Uterus (tissue), 2 donors: ENCODE results near the gene ANKRD60.

Experiments
- POLR2A ChIP-seq, 2 donors: fragments of 450-650 bp; IDR thresholded peaks; one replicate each; pipeline ENCODE4 v1.6.1; 2016; ENCODE audit warnings: antibody characterized with exemption in 2 of 2, mild to moderate bottlenecking in 1 of 2, moderate library complexity in 1 of 2
- TF ChIP-seq, protein P1 (sequence below), 4 experiments: fragments of 200-600 bp in 2 of 4; fragments of 450-650 bp in 2 of 4; sonication (generic) in 2 of 4; IDR thresholded peaks; one replicate each; pipeline ENCODE4 v1.5.1; 2016 to 2019; ENCODE audit warnings: antibody characterized with exemption in 4 of 4, mild to moderate bottlenecking in 2 of 4, moderate library complexity in 1 of 4

DNA sequence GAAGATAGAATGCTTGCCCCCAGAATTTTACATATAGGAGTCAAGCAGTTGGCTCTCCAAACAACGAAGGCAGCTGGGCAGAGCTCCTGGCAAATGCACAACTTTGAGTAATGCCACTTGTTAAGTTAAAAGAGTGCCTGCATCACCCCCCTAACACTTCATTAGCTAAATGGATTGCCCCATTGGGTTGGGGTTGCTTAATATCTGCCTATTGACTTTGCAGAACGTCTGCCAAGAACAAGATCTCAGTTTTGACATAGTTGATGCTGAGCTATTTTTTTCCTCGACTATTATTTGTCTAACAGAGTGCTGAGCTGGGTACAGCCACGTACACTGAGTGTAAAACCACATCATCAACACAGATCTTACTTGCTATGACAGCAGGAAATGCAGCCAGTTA is 12.1 kb downstream of the ANKRD60 start:
- TF ChIP-seq, protein P1, sequence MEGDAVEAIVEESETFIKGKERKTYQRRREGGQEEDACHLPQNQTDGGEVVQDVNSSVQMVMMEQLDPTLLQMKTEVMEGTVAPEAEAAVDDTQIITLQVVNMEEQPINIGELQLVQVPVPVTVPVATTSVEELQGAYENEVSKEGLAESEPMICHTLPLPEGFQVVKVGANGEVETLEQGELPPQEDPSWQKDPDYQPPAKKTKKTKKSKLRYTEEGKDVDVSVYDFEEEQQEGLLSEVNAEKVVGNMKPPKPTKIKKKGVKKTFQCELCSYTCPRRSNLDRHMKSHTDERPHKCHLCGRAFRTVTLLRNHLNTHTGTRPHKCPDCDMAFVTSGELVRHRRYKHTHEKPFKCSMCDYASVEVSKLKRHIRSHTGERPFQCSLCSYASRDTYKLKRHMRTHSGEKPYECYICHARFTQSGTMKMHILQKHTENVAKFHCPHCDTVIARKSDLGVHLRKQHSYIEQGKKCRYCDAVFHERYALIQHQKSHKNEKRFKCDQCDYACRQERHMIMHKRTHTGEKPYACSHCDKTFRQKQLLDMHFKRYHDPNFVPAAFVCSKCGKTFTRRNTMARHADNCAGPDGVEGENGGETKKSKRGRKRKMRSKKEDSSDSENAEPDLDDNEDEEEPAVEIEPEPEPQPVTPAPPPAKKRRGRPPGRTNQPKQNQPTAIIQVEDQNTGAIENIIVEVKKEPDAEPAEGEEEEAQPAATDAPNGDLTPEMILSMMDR (IDR thresholded peaks at IDR 0.05), result no peak
- no peak for TF ChIP-seq POLR2A (IDR thresholded peaks at IDR 0.05)
